Thoracic aorta (tissue), 2 donors: Measurements from ENCODE around the gene CCN5. TPM values are rescaled to one million over a fixed set of nuclear protein-coding genes. Genes with fewer than 3 reads are reported as not detected.
A peak's percentile ranks its signal among the peaks of the same experiment; 100 is the strongest.

Source experiments
- ATAC-seq: fragments of 150-250 bp; one replicate; pipeline ENCODE4 v1.8.0; 2017; ENCODE audit warnings: low read depth; ENCODE audit not compliant: insufficient number of reproducible peaks, low FRiP score
- DNase-seq: peaks from one replicate; pipeline ENCODE4 v3.0.0-alpha.2; 2020; ENCODE audit warnings: low spot score
- H3K27ac ChIP-seq, 2 donors: fragments of 200-600 bp; sonication (generic); 1 replicate in 1 of 2; 2 replicates in 1 of 2; pipeline ENCODE4 v1.5.1; 2016; ENCODE audit warnings: mild to moderate bottlenecking in 2 of 2, moderate library complexity in 2 of 2
- H3K27me3 ChIP-seq: fragments of 200-600 bp; sonication (generic); replicated peaks from 2 replicates; pipeline ENCODE4 v1.6.0; 2016; ENCODE audit warnings: mild to moderate bottlenecking; ENCODE audit not compliant: insufficient read depth
- H3K36me3 ChIP-seq: fragments of 200-600 bp; sonication (generic); one replicate; pipeline ENCODE4 v1.5.1; 2016
- H3K4me1 ChIP-seq, 2 donors: fragments of 200-600 bp; sonication (generic); 1 replicate in 1 of 2; 2 replicates in 1 of 2; pipeline versions ENCODE4 v1.5.1 to v1.6.0; 2016; ENCODE audit warnings: low read depth in 2 of 2, mild to moderate bottlenecking in 1 of 2; ENCODE audit not compliant: control insufficient read depth in 1 of 2
- H3K4me3 ChIP-seq: fragments of 200-600 bp; sonication (generic); 2 replicates; pipeline ENCODE4 v1.5.1; 2016; ENCODE audit warnings: mild to moderate bottlenecking
- H3K9me3 ChIP-seq: fragments of 200-600 bp; sonication (generic); 2 replicates; pipeline ENCODE4 v1.5.1; 2016
- CTCF ChIP-seq: fragments of 200-600 bp; sonication (generic); IDR thresholded peaks from one replicate; pipeline ENCODE4 v1.5.1; 2019; ENCODE audit warnings: antibody characterized with exemption
- total RNA-seq, 2 donors: library from RNA; depleted of rRNA; stranded (reverse); fragments of >200 nt; gene quantifications; one replicate each; pipeline versions ENCODE4 v1.1.0 to v1.2.3, GENCODE V29; 2016

CCN5 gene
- total RNA-seq, 2 donors from 2014 or later: 652 to 994 TPM

DNA sequence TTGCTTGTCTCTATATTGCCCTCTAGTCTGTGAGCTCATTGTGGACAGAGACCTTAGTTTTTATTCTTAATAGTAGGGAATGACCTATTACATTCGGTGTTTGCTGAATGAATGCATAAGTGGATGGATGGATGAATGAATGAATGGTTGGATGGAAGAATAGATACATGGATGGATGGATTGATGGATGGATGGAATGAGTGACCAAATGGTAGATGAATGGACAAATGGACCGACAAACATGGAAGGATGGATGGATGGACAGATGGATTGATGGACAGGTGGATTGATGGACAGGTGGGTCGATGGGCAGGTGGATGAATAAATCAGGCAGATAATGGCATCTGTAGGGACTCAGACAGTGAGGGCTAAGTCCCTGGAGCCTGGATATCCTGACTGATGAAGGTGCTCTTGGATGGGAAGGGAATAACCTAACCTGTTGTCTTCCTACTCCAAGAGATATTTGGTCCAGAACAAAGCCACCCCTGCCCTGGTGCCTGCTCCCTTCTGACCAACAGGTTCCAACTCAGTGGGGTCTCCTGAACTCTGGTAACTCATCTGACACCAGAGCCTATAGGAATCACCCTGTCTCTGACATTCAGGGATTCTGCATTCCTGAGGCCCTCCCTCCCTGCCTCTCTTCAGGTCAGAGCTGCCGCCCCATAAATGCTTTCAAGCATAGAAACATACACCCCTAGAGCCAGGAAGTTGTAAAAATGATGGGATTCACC is 9.6 kb upstream of the CCN5 start:
- Histone ChIP-seq H3K27me3 (no peaks in the 10 kb centered on the region), H3K4me1 (peaks cover 39 to 73% of the 10 kb centered on the region in 2 donors), H3K9me3 (no peaks in the 10 kb centered on the region), H3K4me3 (no peak overlapping the region), H3K27ac (peak overlapping the region; percentile 92 to 95), H3K36me3 (no peaks in the 10 kb centered on the region)
- DNase-seq (no peak), ATAC-seq (no peak)
- TF ChIP-seq CTCF: no peak

- H3K4me3 ChIP-seq: no peak overlapping the region
- DNase-seq (peak; percentile 76), ATAC-seq (peak; percentile 81)
- H3K4me1 ChIP-seq: peaks cover 32 to 69% of the 10 kb centered on the region in 2 donors
- peak overlapping the region; percentile 92 to 95 for H3K27ac ChIP-seq
- TF ChIP-seq CTCF: no peak
- no peaks in the 10 kb centered on the region for H3K9me3 ChIP-seq
- H3K36me3 ChIP-seq: no peaks in the 10 kb centered on the region
- H3K27me3 ChIP-seq: no peaks in the 10 kb centered on the region
These were observed 8.7 kb upstream of the CCN5 start for GRCh38 chr20:44706301-44707017.

GRCh38 chr20:44707018-44707579 is 8.1 kb upstream of the CCN5 start:
- TF ChIP-seq CTCF: no peak
- no peak for ATAC-seq
- H3K4me3 ChIP-seq: no peak overlapping the region

DNA sequence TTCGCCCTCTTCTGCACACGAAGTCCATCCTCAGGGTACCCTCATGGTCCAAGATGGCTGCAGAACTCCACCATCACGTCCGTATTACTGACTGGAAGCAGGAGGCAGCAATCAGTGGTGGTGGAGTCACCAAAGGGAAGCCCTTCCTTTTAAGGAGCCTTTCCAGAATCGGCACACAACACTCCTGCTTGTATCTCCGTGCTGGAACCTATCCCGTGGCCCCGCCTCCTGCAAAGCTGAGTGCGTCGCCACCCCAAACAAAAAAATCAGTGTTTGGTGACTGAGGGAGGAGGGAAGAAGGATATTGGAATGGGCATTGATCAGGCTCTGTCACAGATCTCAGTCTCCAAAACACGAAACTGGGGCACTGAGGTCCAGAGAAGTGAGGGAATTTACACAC is 5.8 kb upstream of the CCN5 start:
- no peak for TF ChIP-seq CTCF
- ATAC-seq (no peak), DNase-seq (no peak)
- Histone ChIP-seq H3K9me3 (no peaks in the 10 kb centered on the region), H3K27ac (no peak overlapping the region), H3K27me3 (no peaks in the 10 kb centered on the region), H3K36me3 (no peaks in the 10 kb centered on the region), H3K4me1 (peaks cover 16 to 67% of the 10 kb centered on the region in 2 donors), H3K4me3 (no peak overlapping the region)

More at GRCh38 chr20:44707018-44707579, 8.1 kb upstream of the CCN5 start:
- no peaks in the 10 kb centered on the region for H3K9me3 ChIP-seq
- H3K27ac ChIP-seq: peak overlapping the region; percentile 92 to 95
- no peaks in the 10 kb centered on the region for H3K36me3 ChIP-seq
- H3K27me3 ChIP-seq: no peaks in the 10 kb centered on the region
- peaks cover 26 to 68% of the 10 kb centered on the region in 2 donors for H3K4me1 ChIP-seq
- no peak for DNase-seq

DNA sequence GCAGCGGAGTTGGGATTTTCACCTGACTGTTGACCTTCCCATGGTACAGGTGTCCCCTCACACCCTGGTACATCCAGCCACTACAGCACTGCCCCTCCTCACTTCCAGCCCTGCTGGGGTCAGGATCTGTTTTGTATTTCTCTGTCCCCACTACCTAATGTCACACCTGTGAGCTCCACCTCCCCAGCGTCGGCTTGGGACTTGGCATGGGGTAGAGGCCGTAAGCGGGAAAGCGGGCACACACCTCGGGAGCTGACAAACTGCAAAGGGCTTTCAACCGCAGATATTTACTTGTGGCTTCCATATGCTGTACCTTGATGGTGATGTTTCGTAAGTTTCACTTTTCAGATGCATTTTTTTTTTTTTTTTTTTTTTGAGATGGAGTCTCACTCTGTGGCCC is 5.4 kb upstream of the CCN5 start:
- no peak for TF ChIP-seq CTCF
- no peaks in the 10 kb centered on the region for H3K36me3 ChIP-seq
- no peak for ATAC-seq
- DNase-seq: no peak
- H3K27me3 ChIP-seq: no peaks in the 10 kb centered on the region
- H3K4me1 ChIP-seq: peaks cover 19 to 67% of the 10 kb centered on the region in 2 donors
- no peaks in the 10 kb centered on the region for H3K9me3 ChIP-seq
- no peak overlapping the region for H3K27ac ChIP-seq
- H3K4me3 ChIP-seq: no peak overlapping the region
